ENCODE measurements around the gene PTK7.

PTK7 gene

DNA sequence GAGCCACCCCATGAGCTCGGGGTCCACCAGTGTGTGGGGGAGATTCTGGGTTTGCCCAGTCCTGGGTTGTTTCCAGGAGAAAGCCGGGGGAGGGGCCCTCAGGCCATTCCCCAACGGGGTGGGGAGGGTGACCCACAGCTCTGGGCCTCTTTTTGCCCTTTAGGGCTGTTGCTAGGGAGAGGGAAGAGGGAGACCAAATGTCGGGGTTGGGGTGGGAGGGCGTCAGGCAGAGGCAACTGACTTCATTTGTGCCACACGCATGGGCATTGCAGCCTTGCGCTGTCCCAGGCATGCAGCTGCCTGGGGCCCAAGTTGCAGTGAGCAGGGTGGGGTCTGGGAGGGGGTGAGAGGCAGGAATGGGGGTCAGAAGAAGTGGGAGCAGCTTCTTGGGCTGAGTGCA, 103.9 kb downstream of the PTK7 start:
- ChIA-PET CTCF (interaction anchor here (1.1 to 1.8 kb wide), 2 partner anchors 8 to 36 kb away, joined by 3 to 4 read pairs; partner anchors contain the start of gene SRF), POLR2A (no interaction called here)
- no peak for DNase-seq (ENCODE audit: low read depth, low spot score)

DNA sequence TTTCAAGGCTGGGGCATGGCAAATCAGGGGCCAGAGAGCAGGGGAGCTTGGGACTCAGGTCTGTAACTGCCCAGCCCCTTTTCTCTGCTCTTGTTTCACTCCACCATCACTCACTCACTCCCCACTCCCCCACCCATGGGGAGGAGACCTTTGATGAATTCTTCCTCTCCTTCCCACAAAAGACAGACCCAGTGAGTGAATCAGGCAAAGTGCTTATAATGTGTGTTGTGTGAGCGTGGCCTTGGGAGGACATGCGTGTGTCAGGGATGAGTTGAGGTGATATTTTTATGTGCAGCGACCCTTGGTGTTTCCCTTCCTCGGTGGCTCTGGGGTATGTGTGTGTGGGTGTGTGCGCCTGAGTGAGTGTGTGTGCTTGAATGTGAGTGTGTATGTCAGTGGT, 104.9 kb downstream of the PTK7 start:
- TF ChIP-seq, protein P1, sequence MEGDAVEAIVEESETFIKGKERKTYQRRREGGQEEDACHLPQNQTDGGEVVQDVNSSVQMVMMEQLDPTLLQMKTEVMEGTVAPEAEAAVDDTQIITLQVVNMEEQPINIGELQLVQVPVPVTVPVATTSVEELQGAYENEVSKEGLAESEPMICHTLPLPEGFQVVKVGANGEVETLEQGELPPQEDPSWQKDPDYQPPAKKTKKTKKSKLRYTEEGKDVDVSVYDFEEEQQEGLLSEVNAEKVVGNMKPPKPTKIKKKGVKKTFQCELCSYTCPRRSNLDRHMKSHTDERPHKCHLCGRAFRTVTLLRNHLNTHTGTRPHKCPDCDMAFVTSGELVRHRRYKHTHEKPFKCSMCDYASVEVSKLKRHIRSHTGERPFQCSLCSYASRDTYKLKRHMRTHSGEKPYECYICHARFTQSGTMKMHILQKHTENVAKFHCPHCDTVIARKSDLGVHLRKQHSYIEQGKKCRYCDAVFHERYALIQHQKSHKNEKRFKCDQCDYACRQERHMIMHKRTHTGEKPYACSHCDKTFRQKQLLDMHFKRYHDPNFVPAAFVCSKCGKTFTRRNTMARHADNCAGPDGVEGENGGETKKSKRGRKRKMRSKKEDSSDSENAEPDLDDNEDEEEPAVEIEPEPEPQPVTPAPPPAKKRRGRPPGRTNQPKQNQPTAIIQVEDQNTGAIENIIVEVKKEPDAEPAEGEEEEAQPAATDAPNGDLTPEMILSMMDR (IDR thresholded peaks at IDR 0.05; ENCODE audit: insufficient read depth, low read length, missing control alignments) = no peak
- ChIA-PET CTCF (interaction anchor here (1.1 to 1.8 kb wide), 2 partner anchors 9 to 37 kb away, joined by 3 to 4 read pairs; partner anchors contain the start of gene SRF), POLR2A (no interaction called here)
- DNase-seq (ENCODE audit: low read depth, low spot score) = no peak
- no peak overlapping the region for H3K4me3 ChIP-seq (ENCODE audit: low read depth, low read length)

More for the DNA sequence above, 103.9 kb downstream of the PTK7 start:
- TF ChIP-seq, protein P1 (IDR thresholded peaks at IDR 0.05; ENCODE audit: insufficient read depth, low read length, missing control alignments) = no peak
- no peak overlapping the region for H3K4me3 ChIP-seq (ENCODE audit: low read depth, low read length)

DNA sequence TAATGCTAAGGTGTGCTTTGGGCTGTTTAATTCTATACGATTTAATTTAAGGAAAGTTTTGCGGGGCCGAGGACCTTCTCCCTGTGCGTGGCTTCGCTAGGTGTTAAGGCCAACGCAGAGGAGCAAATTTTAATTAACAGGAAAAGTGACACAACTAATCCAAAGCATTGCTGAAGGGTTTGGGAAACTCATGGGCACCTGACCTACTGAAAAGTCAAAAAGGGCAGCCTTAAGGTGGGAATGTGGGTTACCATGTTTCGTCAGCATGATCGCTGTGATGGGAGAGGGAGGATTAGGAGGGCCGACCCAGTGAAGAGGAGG, 105.5 kb downstream of the PTK7 start:
- POLR2A ChIA-PET = interaction anchor here (1.0 to 1.2 kb wide), 2 partner anchors 11 to 20 kb away, joined by 5 to 6 read pairs; no protein-coding TSS in a partner anchor
- TF ChIP-seq, protein P1 (IDR thresholded peaks at IDR 0.05; ENCODE audit: insufficient read depth, low read length, missing control alignments) = no peak
- CTCF ChIA-PET = interaction anchor here (2.5 kb wide), 1 partner anchor 48 kb away, joined by 11 read pairs; the partner anchor contains the start of gene DNPH1
- H3K4me3 ChIP-seq (ENCODE audit: low read depth, low read length) = peak overlapping the region; percentile 75
- no peak for DNase-seq (ENCODE audit: low read depth, low spot score)

DNA sequence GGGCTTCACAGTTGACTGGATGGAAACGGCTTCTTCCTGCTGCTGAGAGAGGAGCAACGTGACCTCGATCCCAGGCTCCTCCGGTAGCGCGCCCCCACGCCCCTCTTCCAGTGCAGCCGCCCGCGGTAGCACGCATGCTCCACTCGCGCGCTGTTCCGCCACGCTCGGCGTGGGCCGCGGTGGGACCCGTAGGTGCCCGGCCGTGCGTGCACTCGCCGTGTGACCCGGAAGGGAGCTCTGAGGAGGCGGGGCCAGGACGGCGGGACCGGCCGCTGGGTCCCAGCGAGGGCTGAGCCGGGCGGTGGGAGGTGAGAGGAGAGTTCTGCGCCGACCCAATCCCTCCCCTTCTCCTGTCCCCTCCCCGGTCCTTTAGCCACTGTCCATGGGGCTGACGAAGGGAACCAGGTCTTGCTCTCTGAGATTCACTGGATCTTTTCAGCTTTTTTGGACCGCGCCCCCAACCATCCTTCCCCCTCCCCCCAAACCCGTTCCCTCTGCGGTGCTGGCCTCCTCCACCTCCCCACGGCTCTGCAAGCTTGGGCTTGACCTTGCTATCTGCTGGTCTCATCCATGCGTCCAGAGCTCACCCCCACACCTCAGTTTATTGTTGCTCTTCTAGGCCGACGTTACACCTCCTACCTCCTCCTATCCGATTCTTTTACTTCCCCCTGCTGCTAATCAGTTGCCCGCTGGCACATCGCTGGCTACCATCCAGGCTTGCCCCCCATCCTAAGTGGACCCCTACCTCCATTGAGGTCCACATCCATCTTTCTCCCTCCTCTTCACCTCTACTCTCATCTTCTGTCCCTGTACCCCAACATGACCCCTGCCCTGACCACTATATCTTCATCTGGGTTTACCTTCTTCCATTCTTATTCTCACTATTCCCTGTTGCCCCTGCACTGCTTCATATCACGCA, 106.1 kb downstream of the PTK7 start, which contains the start of gene CUL9:
Gene CUL9, plus strand, starts transcription at position 255 of the 919 bp plus-strand sequence. CDS start 2,115 bp downstream, outside the sequence.
- ChIA-PET POLR2A (interaction anchor here (0.6 to 1.2 kb wide), 4 partner anchors 11 to 169 kb away, joined by 3 to 6 read pairs (median 4); partner anchors contain the start of genes KLHDC3 and MEA1), CTCF (interaction anchor here (2.5 kb wide), 1 partner anchor 47 kb away, joined by 11 read pairs; the partner anchor contains the start of gene DNPH1)
- TF ChIP-seq, protein P1 (IDR thresholded peaks at IDR 0.05; ENCODE audit: insufficient read depth, low read length, missing control alignments) = no peak
- DNase-seq (ENCODE audit: low read depth, low spot score) = no peak
- peak within 1 kb of the TSS; percentile 75 for H3K4me3 ChIP-seq (ENCODE audit: low read depth, low read length)

DNA sequence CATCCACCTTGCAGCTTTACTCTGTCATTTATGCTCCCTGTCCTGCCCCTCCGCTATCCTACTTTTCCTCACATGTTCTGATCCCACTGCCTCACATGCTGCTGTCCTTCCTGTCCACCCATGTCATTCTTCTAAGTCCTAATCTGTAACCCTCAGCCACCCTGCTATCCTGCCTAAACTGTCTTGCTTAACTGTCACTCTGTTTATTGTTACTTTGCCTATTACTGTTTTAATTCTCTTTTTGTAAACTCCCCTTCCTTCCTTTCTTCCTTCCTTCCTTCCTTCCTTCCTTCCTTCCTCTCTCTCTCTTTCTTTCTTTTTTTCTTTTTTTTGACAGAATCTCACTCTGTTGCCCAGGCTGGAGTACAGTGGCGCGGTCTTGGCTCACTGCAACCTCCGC, 107.3 kb downstream of the PTK7 start:
- TF ChIP-seq, protein P1 (IDR thresholded peaks at IDR 0.05; ENCODE audit: insufficient read depth, low read length, missing control alignments) = no peak
- no peak overlapping the region for H3K4me3 ChIP-seq (ENCODE audit: low read depth, low read length)
- CTCF ChIA-PET = interaction anchor here (0.6 to 2.5 kb wide), 2 partner anchors 12 to 46 kb away, joined by 3 to 11 read pairs; partner anchors contain the start of gene DNPH1
- POLR2A ChIA-PET = interaction anchor here (0.6 kb wide), 1 partner anchor 123 kb away, joined by 3 read pairs; no protein-coding TSS in a partner anchor
- no peak for DNase-seq (ENCODE audit: low read depth, low spot score)

Measured in AG04449 (cell line).